ENCODE data around the gene MRAP.

DNA sequence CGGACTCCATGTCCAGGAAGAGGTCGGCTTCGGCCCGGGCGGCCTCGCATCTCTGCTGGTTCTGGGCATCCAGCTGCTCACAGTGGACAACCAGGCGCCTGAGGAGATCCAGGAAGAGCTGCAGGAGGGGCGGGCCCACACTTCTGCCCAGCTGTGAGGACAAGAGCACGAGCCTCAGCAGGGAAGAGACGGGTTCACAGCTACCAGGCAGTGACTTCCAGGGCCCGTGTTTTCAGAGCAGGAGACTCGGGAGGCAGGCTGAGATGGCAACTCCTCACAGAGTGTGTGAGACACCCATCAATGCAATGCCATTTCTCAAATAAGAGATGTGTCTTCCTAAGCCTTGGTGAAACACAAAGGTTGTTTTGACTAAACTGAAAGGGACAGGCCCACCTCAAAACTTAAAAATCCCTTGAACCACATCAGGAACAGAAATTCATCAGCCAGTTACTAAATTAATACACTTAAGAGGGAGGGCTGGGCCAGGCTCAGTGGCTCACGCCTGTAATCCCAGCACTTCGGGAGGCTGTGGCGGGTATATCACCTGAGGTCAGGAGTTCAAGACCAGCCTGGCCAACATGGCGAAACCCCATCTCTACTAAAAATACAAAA is 50.8 kb downstream of the MRAP start:
- TF ChIP-seq, protein P1, sequence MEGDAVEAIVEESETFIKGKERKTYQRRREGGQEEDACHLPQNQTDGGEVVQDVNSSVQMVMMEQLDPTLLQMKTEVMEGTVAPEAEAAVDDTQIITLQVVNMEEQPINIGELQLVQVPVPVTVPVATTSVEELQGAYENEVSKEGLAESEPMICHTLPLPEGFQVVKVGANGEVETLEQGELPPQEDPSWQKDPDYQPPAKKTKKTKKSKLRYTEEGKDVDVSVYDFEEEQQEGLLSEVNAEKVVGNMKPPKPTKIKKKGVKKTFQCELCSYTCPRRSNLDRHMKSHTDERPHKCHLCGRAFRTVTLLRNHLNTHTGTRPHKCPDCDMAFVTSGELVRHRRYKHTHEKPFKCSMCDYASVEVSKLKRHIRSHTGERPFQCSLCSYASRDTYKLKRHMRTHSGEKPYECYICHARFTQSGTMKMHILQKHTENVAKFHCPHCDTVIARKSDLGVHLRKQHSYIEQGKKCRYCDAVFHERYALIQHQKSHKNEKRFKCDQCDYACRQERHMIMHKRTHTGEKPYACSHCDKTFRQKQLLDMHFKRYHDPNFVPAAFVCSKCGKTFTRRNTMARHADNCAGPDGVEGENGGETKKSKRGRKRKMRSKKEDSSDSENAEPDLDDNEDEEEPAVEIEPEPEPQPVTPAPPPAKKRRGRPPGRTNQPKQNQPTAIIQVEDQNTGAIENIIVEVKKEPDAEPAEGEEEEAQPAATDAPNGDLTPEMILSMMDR (IDR thresholded peaks at IDR 0.05; ENCODE audit: insufficient read depth, low read length, poor library complexity, severe bottlenecking), result no peak
- TF ChIP-seq EZH2phosphoT487 (conservative IDR thresholded peaks at IDR 0.05; ENCODE audit: low read length), result no peak

Measured in SU-DHL-6 (cell line).